HepG2 (cell line): ENCODE measurements around the gene TPRN. TPM values are rescaled to one million over a fixed set of nuclear protein-coding genes. Genes with fewer than 3 reads are reported as not detected.

Experiments
- ATAC-seq: fragments of 200-7000 bp; cut with Tn5 transposase; 3 replicates; pipeline ENCODE4 v1.9.1; 2020; ENCODE audit warnings: mild to moderate bottlenecking, moderate library complexity
- BruUV-seq: library from RNA; stranded (reverse); fragments of 400-500 nt; replicated peaks from 2 replicates; lab custom pipeline; 2021; lab: Mats Ljungman, UMichigan
- CTCF ChIA-PET: fragments of 300-600 bp; formaldehyde crosslinking; extraction: SDS; loops from one replicate; lab custom pipeline; 2021; ENCODE audit warnings: low total read pairs, inconsistent platforms, low intra/inter-chr PET ratio; lab: Yijun Ruan, JAX
- POLR2A ChIA-PET: fragments of 350-600 bp; sonication (Branson Sonifier 250); formaldehyde crosslinking; loops from one replicate; lab custom pipeline; 2020; ENCODE audit warnings: antibody characterized with exemption, inconsistent platforms; lab: Yijun Ruan, JAX
- DNase-seq: peaks from one replicate; pipeline ENCODE4 v3.0.0-alpha.2; 2015; ENCODE audit warnings: low spot score
- FAIRE-seq: peaks from 3 replicates; lab custom pipeline; 2011; peaks lifted over from hg19 to GRCh38; lab: Jason Lieb, UNC
- H2AFZ ChIP-seq: one replicate; pipeline ENCODE4 v1.6.1; 2011; ENCODE audit warnings: low read length, inconsistent platforms
- H3K27ac ChIP-seq: fragments of 300-600 bp; 3 replicates; pipeline ENCODE4 v1.8.0; 2011; ENCODE audit warnings: mixed run types, mild to moderate bottlenecking, mixed read lengths, low read length, inconsistent platforms; ENCODE audit not compliant: insufficient read depth; ENCODE audit errors: extremely low read length
- H3K27me3 ChIP-seq, 2 experiments: fragments of 200-600 bp in 1 of 2; 2 replicates in 1 of 2; 3 replicates in 1 of 2; pipeline versions ENCODE4 v1.6.0 to v1.8.0; 2011; ENCODE audit warnings: low read length in 2 of 2, mild to moderate bottlenecking in 2 of 2, moderate library complexity in 2 of 2, inconsistent platforms in 1 of 2; ENCODE audit not compliant: insufficient read depth in 2 of 2, control insufficient read depth in 1 of 2
- H3K36me3 ChIP-seq, 2 experiments: fragments of 200-600 bp in 1 of 2; replicated peaks in 1 of 2; 2 replicates in 1 of 2; 3 replicates in 1 of 2; pipeline versions ENCODE4 v1.5.1 to v1.8.0; 2011; ENCODE audit warnings: low read length in 2 of 2, inconsistent platforms in 1 of 2; ENCODE audit not compliant: insufficient read depth in 2 of 2, control insufficient read depth in 1 of 2
- H3K4me1 ChIP-seq: 2 replicates; pipeline ENCODE4 v1.5.1; 2012; ENCODE audit warnings: low read length, inconsistent platforms; ENCODE audit not compliant: insufficient read depth
- H3K4me2 ChIP-seq: 2 replicates; pipeline ENCODE4 v1.6.0; 2011; ENCODE audit warnings: low read depth, low read length, inconsistent platforms
- H3K4me3 ChIP-seq, 3 experiments: fragments of 200-600 bp in 1 of 3; sonication (generic), shearing (Covaris generic) in 1 of 3; replicated peaks in 1 of 3; 2 replicates each; pipeline ENCODE4 v1.5.1; 2011 to 2016; ENCODE audit warnings: low read length in 3 of 3, inconsistent platforms in 2 of 3, low read depth in 2 of 3, mild to moderate bottlenecking in 2 of 3, control low read depth in 1 of 3, mixed read lengths in 1 of 3; ENCODE audit not compliant: insufficient read depth in 1 of 3
- H3K79me2 ChIP-seq: one replicate; pipeline ENCODE4 v1.6.1; 2011; ENCODE audit warnings: low read length, inconsistent platforms; ENCODE audit not compliant: insufficient read depth
- H3K9ac ChIP-seq: 2 replicates; pipeline ENCODE4 v1.6.0; 2011; ENCODE audit warnings: mild to moderate bottlenecking, low read depth, low read length, inconsistent platforms; ENCODE audit not compliant: insufficient read depth
- H3K9me3 ChIP-seq: 2 replicates; pipeline ENCODE4 v1.5.1; 2012; ENCODE audit warnings: mild to moderate bottlenecking, low read length
- H4K20me1 ChIP-seq: 2 replicates; pipeline ENCODE4 v1.6.0; 2011; ENCODE audit warnings: inconsistent platforms, mild to moderate bottlenecking, low read length, moderate library complexity; ENCODE audit not compliant: insufficient read depth
- ERF ChIP-seq: IDR thresholded peaks from 2 replicates; pipeline ENCODE4 v1.6.1; 2018; ENCODE audit warnings: missing biosample characterization, missing genetic modification reagents
- JARID2 ChIP-seq: sonication (generic); formaldehyde crosslinking; IDR thresholded peaks from 2 replicates; pipeline ENCODE4 v1.8.1; 2023; ENCODE audit warnings: missing genetic modification reagents, inconsistent platforms; ENCODE audit not compliant: insufficient replicate concordance
- MAZ ChIP-seq, 2 experiments: sonication (generic) in 1 of 2; formaldehyde crosslinking in 1 of 2; IDR thresholded peaks; 2 replicates each; pipeline versions ENCODE4 v1.5.0 to v1.6.1; 2012 to 2020; ENCODE audit warnings: low read depth in 2 of 2, mild to moderate bottlenecking in 2 of 2, borderline replicate concordance in 1 of 2, improper control_type of control experiment in 1 of 2, low read length in 1 of 2, missing genetic modification reagents in 1 of 2, moderate library complexity in 1 of 2
- SALL1 ChIP-seq: sonication (generic); formaldehyde crosslinking; IDR thresholded peaks from 2 replicates; pipeline ENCODE4 v1.8.0; 2022; ENCODE audit warnings: mild to moderate bottlenecking, missing genetic modification reagents
- SKI ChIP-seq: fragments of 450-650 bp; IDR thresholded peaks from one replicate; pipeline ENCODE4 v1.6.1; 2018; ENCODE audit warnings: mild to moderate bottlenecking; ENCODE audit not compliant: partially characterized antibody
- SP5 ChIP-seq: IDR thresholded peaks from 2 replicates; pipeline ENCODE4 v1.6.1; 2016; ENCODE audit warnings: low read depth, borderline replicate concordance
- ZBTB20 ChIP-seq: sonication (generic); formaldehyde crosslinking; IDR thresholded peaks from 2 replicates; pipeline ENCODE4 v1.8.1; 2023; ENCODE audit warnings: missing genetic modification reagents, low read depth, mild to moderate bottlenecking, borderline replicate concordance
- ZNF224 ChIP-seq: sonication (generic); formaldehyde crosslinking; IDR thresholded peaks from 2 replicates; pipeline ENCODE4 v1.5.0; 2020; ENCODE audit warnings: mild to moderate bottlenecking, missing genetic modification reagents
- ZNF234 ChIP-seq: sonication (generic); formaldehyde crosslinking; conservative IDR thresholded peaks from 2 replicates; pipeline ENCODE4 v1.5.1; 2020; ENCODE audit warnings: mild to moderate bottlenecking, missing genetic modification reagents
- ZNF674 ChIP-seq: sonication (generic); formaldehyde crosslinking; IDR thresholded peaks from 2 replicates; pipeline ENCODE4 v1.5.0; 2020; ENCODE audit warnings: low read depth, mild to moderate bottlenecking, missing genetic modification reagents
- WGBS: methylation state at CpG from one replicate; pipeline ENCODE4 v1.1.6; 2017; ENCODE audit warnings: low lambda C conversion rate; 5-methylcytosine and 5-hydroxymethylcytosine counted together
- in situ Hi-C: cut with HindIII; loops from 2 replicates; pipeline ENCODE4 v1.10.0; 2017; ENCODE audit warnings: low pct_unique_long_range_greater_than_20kb; ENCODE audit not compliant: extremely low pct_ligation_motif_present
- intact Hi-C: fragments of 100-400 bp; cut with micrococcal nuclease; formaldehyde crosslinking; loops from one replicate; pipeline ENCODE4 v1.10.0; 2022; ENCODE audit not compliant: unreplicated experiment
- polyA plus RNA-seq, 8 experiments: library from polyadenylated mRNA; depleted of rRNA in 3 of 8; stranded (reverse) in 7 of 8; unstranded in 1 of 8; fragments of >200 nt; fragmentation: Illumina TruSeq in 4 of 8; extraction: Trizol in 4 of 8; gene quantifications; 2 replicates each; pipeline versions ENCODE4 v1.2.1 to v1.2.3, GENCODE V29; 2011 to 2016; ENCODE audit warnings: low read depth in 4 of 8, missing spikeins in 1 of 8, mixed read lengths in 1 of 8; ENCODE audit not compliant: insufficient read depth in 1 of 8
- total RNA-seq, 5 experiments: library from RNA; depleted of rRNA; stranded (reverse); fragments of >200 nt; fragmentation: Illumina TruSeq; extraction: Trizol; gene quantifications; 2 replicates each; pipeline ENCODE4 v1.2.3, GENCODE V29; 2016; ENCODE audit warnings: low read depth in 1 of 5
- TF ChIP-seq, protein P1 (sequence below): sonication (generic); formaldehyde crosslinking; IDR thresholded peaks from 2 replicates; pipeline ENCODE4 v1.4.0; 2020; ENCODE audit warnings: missing genetic modification reagents
- TF ChIP-seq, protein P2 (sequence below): sonication (generic); formaldehyde crosslinking; IDR thresholded peaks from 2 replicates; pipeline ENCODE4 v1.4.0; 2020; ENCODE audit warnings: missing genetic modification reagents
- TF ChIP-seq, protein P3 (sequence below): sonication (generic); formaldehyde crosslinking; IDR thresholded peaks from 2 replicates; pipeline ENCODE4 v1.8.0; 2022; ENCODE audit warnings: mild to moderate bottlenecking, missing genetic modification reagents, moderate library complexity
- TF ChIP-seq, protein P4 (sequence below): sonication (generic); formaldehyde crosslinking; IDR thresholded peaks from 2 replicates; pipeline ENCODE4 v1.4.0; 2020; ENCODE audit warnings: missing genetic modification reagents, borderline replicate concordance

Gene TPRN
- total and polyA plus RNA-seq, 2 of the 13 experiments (the other 11 are each of a cell fraction or from before 2014, with no cell fraction given), result 10.1 to 19.2 TPM

DNA sequence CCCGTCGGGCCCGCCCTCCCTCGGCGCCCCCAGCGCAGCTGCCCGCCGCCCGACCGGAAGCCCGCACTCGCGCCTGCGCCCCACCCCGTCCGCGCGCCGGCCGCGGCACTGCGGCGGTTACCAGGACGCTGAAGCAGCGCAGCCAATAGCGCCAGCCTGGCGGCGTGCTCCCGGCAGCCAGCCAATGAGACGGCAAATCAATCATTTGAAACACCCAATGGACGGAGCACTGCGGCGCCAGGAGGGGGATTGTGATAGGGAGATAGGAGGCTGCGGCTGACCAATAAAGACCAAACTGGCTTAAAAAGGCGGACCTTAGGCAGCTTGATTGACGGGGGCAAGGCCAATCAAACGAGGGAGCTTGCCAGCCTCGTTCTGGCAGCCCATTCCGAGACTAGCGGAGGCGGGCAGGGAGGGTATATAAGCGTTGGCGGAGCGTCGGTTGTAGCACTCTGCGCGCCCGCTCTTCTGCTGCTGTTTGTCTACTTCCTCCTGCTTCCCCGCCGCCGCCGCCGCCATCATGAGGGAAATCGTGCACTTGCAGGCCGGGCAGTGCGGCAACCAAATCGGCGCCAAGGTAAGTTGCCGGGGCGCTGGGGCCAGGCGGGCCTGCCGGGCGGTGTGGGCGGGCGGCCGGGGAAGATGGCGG lies 40.4 kb upstream of the TPRN start, which contains the start of gene TUBB4B:
Gene TUBB4B (plus strand): TSS at position 447 of the 649 bp plus-strand sequence. CDS start 74 bp downstream, at position 521.
- Histone ChIP-seq H3K36me3 (peaks cover 4 to 19% of the 10 kb centered on the region in 2 experiments; a peak in 4 of 5 replicates), H3K9ac (peak within 1 kb of the TSS; percentile 92), H3K9me3 (no peaks in the 10 kb centered on the region), H3K4me3 (peak within 1 kb of the TSS; percentile 89 to 94 (median 94)), H2AFZ (no peak within 1 kb of the TSS), H3K4me1 (peaks cover 62% of the 10 kb centered on the region), H3K27ac (peak within 1 kb of the TSS; percentile 96), H3K4me2 (peak within 1 kb of the TSS; percentile 99), H4K20me1 (peaks cover 27% of the 10 kb centered on the region), H3K79me2 (peaks cover 36% of the 10 kb centered on the region), H3K27me3 (no peaks in the 10 kb centered on the region; a peak in 1 of 5 replicates)
- ChIA-PET CTCF (no interaction called here), POLR2A (interaction anchor here (0.7 to 7.7 kb wide), 34 partner anchors 11 to 440 kb away, joined by 3 to 317 read pairs (median 6); partner anchors contain the start of genes ENTPD2, ENTPD8, LRRC26 and MAN1B1)
- in situ Hi-C loops (no loop called here), intact Hi-C loops (no loop called here)
- peak; percentile 55 for ATAC-seq
- 0% methylated on average over 14 of the region's 67 CpGs for whole genome bisulfite sequencing
- peak; percentile 99 for FAIRE-seq
- no TSS peak for BruUV-seq
- peak; percentile 99 for DNase-seq
- TF ChIP-seq SKI, result peak; percentile 8
- peak; percentile 39; the same call in 1 of the 2 replicates for TF ChIP-seq ERF (CRISPR knock-in tag)
- peak; percentile 31 for TF ChIP-seq JARID2
- peak; percentile 86; the same call in 1 of the 2 replicates for TF ChIP-seq ZNF234 (CRISPR knock-in tag)
- TF ChIP-seq, protein P1, sequence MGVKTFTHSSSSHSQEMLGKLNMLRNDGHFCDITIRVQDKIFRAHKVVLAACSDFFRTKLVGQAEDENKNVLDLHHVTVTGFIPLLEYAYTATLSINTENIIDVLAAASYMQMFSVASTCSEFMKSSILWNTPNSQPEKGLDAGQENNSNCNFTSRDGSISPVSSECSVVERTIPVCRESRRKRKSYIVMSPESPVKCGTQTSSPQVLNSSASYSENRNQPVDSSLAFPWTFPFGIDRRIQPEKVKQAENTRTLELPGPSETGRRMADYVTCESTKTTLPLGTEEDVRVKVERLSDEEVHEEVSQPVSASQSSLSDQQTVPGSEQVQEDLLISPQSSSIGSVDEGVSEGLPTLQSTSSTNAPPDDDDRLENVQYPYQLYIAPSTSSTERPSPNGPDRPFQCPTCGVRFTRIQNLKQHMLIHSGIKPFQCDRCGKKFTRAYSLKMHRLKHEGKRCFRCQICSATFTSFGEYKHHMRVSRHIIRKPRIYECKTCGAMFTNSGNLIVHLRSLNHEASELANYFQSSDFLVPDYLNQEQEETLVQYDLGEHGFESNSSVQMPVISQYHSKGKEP, result 0 out of 2 replicates have a peak, but pooled peaks have one; percentile 61
- peak; percentile 41; the same call in 1 of the 2 replicates for TF ChIP-seq MAZ (IDR thresholded peaks at IDR 0.05; ENCODE audit: borderline replicate concordance, low read depth, low read length)
- peak; percentile 52; the same call in 1 of the 2 replicates for TF ChIP-seq MAZ (CRISPR knock-in tag; IDR thresholded peaks at IDR 0.05; ENCODE audit: low read depth)
- TF ChIP-seq, protein P2, sequence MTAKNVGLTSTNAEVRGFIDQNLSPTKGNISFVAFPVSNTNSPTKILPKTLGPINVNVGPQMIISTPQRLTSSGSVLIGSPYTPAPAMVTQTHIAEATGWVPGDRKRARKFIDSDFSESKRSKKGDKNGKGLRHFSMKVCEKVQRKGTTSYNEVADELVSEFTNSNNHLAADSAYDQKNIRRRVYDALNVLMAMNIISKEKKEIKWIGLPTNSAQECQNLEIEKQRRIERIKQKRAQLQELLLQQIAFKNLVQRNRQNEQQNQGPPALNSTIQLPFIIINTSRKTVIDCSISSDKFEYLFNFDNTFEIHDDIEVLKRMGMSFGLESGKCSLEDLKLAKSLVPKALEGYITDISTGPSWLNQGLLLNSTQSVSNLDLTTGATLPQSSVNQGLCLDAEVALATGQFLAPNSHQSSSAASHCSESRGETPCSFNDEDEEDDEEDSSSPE (CRISPR knock-in tag), result peak; percentile 70
- 0 out of 2 replicates have a peak, but pooled peaks have one; percentile 52 for TF ChIP-seq ZNF674 (CRISPR knock-in tag)
- TF ChIP-seq, protein P3, sequence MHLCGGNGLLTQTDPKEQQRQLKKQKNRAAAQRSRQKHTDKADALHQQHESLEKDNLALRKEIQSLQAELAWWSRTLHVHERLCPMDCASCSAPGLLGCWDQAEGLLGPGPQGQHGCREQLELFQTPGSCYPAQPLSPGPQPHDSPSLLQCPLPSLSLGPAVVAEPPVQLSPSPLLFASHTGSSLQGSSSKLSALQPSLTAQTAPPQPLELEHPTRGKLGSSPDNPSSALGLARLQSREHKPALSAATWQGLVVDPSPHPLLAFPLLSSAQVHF (CRISPR knock-in tag), result 0 out of 2 replicates have a peak, but pooled peaks have one; percentile 45
- TF ChIP-seq SALL1 (CRISPR knock-in tag), result peak; percentile 84
- 0 out of 2 replicates have a peak, but pooled peaks have one; percentile 37 for TF ChIP-seq SP5 (CRISPR knock-in tag)
- peak; percentile 59; the same call in 1 of the 2 replicates for TF ChIP-seq ZNF224
- peak; percentile 63; the same call in 1 of the 2 replicates for TF ChIP-seq ZBTB20 (CRISPR knock-in tag)
- TF ChIP-seq, protein P4, sequence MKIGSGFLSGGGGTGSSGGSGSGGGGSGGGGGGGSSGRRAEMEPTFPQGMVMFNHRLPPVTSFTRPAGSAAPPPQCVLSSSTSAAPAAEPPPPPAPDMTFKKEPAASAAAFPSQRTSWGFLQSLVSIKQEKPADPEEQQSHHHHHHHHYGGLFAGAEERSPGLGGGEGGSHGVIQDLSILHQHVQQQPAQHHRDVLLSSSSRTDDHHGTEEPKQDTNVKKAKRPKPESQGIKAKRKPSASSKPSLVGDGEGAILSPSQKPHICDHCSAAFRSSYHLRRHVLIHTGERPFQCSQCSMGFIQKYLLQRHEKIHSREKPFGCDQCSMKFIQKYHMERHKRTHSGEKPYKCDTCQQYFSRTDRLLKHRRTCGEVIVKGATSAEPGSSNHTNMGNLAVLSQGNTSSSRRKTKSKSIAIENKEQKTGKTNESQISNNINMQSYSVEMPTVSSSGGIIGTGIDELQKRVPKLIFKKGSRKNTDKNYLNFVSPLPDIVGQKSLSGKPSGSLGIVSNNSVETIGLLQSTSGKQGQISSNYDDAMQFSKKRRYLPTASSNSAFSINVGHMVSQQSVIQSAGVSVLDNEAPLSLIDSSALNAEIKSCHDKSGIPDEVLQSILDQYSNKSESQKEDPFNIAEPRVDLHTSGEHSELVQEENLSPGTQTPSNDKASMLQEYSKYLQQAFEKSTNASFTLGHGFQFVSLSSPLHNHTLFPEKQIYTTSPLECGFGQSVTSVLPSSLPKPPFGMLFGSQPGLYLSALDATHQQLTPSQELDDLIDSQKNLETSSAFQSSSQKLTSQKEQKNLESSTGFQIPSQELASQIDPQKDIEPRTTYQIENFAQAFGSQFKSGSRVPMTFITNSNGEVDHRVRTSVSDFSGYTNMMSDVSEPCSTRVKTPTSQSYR (CRISPR knock-in tag), result peak; percentile 48; the same call in 1 of the 2 replicates
